K562 (cell line): ENCODE data around the gene ALG9. TPM values are rescaled to one million over a fixed set of nuclear protein-coding genes. Genes with fewer than 3 reads are reported as not detected.

Experiments used
- ATAC-seq: fragments of 200-7000 bp; cut with Tn5 transposase; 3 replicates; pipeline ENCODE4 v1.9.1; 2020; ENCODE audit warnings: moderate library complexity
- BruUV-seq: library from RNA; stranded (reverse); fragments of 400-500 nt; replicated peaks from 2 replicates; lab custom pipeline; 2021; lab: Mats Ljungman, UMichigan
- CTCF ChIA-PET: fragments of 300-600 bp; formaldehyde crosslinking; extraction: SDS; loops from one replicate; lab custom pipeline; 2021; ENCODE audit warnings: low intra/inter-chr PET ratio; lab: Yijun Ruan, JAX
- POLR2A ChIA-PET: fragments of 300-600, 350-650 bp; sonication (Branson Sonifier 250); formaldehyde crosslinking; extraction: SDS; loops from one replicate; lab custom pipeline; 2021; ENCODE audit warnings: antibody characterized with exemption, inconsistent platforms; lab: Yijun Ruan, JAX
- DNase-seq, 4 experiments: peaks; one replicate each; pipeline versions ENCODE4 v3.0.0 to v3.0.0-alpha.2; 2011 to 2018; ENCODE audit warnings: low spot score in 3 of 4, mixed read lengths in 3 of 4; ENCODE audit errors: extremely low read depth in 1 of 4
- FAIRE-seq: peaks from 2 replicates; lab custom pipeline; 2011; peaks lifted over from hg19 to GRCh38; lab: Jason Lieb, UNC
- H2AFZ ChIP-seq: 2 replicates; pipeline ENCODE4 v1.6.0; 2011; ENCODE audit warnings: low read depth, low read length, control low read depth, inconsistent platforms
- H3K27ac ChIP-seq: fragments of 200-600 bp; 3 replicates; pipeline ENCODE4 v1.8.0; 2011; ENCODE audit warnings: low read depth, mild to moderate bottlenecking, control low read depth, inconsistent platforms, low read length, moderate library complexity, mixed read lengths; ENCODE audit errors: extremely low read depth
- H3K27me3 ChIP-seq, 2 experiments: fragments of 300-600 bp in 1 of 2; 2 replicates in 1 of 2; 3 replicates in 1 of 2; pipeline versions ENCODE4 v1.6.0 to v1.8.0; 2011; ENCODE audit warnings: inconsistent platforms in 2 of 2, low read length in 2 of 2, mild to moderate bottlenecking in 1 of 2, mixed read lengths in 1 of 2, moderate library complexity in 1 of 2; ENCODE audit not compliant: control insufficient read depth in 2 of 2, insufficient read depth in 2 of 2
- H3K36me3 ChIP-seq: fragments of 300-600 bp; 3 replicates; pipeline ENCODE4 v1.8.0; 2011; ENCODE audit warnings: mild to moderate bottlenecking, low read length, inconsistent platforms; ENCODE audit not compliant: control insufficient read depth, insufficient read depth
- H3K4me1 ChIP-seq, 2 experiments: fragments of 200-600 bp in 1 of 2; replicated peaks in 1 of 2; 2 replicates in 1 of 2; 3 replicates in 1 of 2; pipeline versions ENCODE4 v1.5.1 to v1.8.0; 2011; ENCODE audit warnings: inconsistent platforms in 2 of 2, low read length in 2 of 2, mild to moderate bottlenecking in 1 of 2, mixed read lengths in 1 of 2, moderate library complexity in 1 of 2; ENCODE audit not compliant: control insufficient read depth in 2 of 2, insufficient read depth in 2 of 2
- H3K4me2 ChIP-seq: 2 replicates; pipeline ENCODE4 v1.6.1; 2011; ENCODE audit warnings: low read length, control low read depth, inconsistent platforms, mixed read lengths; ENCODE audit not compliant: insufficient read depth
- H3K4me3 ChIP-seq: fragments of 200-600 bp; sonication (generic), shearing (Covaris generic); 2 replicates; pipeline ENCODE4 v1.5.1; 2016; ENCODE audit warnings: control low read depth, inconsistent platforms
- H3K79me2 ChIP-seq: fragments of 200-600 bp; 3 replicates; pipeline ENCODE4 v1.8.0; 2011; ENCODE audit warnings: low read length, inconsistent platforms; ENCODE audit not compliant: control insufficient read depth, insufficient read depth
- H3K9ac ChIP-seq, 2 experiments: 2 replicates each; pipeline versions ENCODE4 v1.6.0 to v1.6.1; 2011; ENCODE audit warnings: low read depth in 2 of 2, low read length in 2 of 2, control low read depth in 1 of 2, inconsistent platforms in 1 of 2, mild to moderate bottlenecking in 1 of 2, mixed read lengths in 1 of 2; ENCODE audit not compliant: insufficient read depth in 1 of 2
- H3K9me1 ChIP-seq: one replicate; pipeline ENCODE4 v1.6.0; 2011; ENCODE audit warnings: inconsistent platforms, mild to moderate bottlenecking, low read length, moderate library complexity; ENCODE audit not compliant: control insufficient read depth, insufficient read depth
- H3K9me3 ChIP-seq: replicated peaks from 2 replicates; pipeline ENCODE4 v1.5.1; 2011; ENCODE audit warnings: low read depth, low read length, inconsistent platforms; ENCODE audit not compliant: control insufficient read depth, insufficient read depth
- H4K20me1 ChIP-seq: replicated peaks from 2 replicates; pipeline ENCODE4 v1.6.1; 2011; ENCODE audit warnings: low read length, inconsistent platforms, mixed read lengths; ENCODE audit not compliant: control insufficient read depth, insufficient read depth
- AFF4 ChIP-seq: sonication (generic); formaldehyde crosslinking; IDR thresholded peaks from 2 replicates; pipeline ENCODE4 v1.8.0; 2023; ENCODE audit warnings: mild to moderate bottlenecking, missing genetic modification reagents
- CUX1 ChIP-seq: fragments of 200-800 bp; sonication (Bioruptor generic); IDR thresholded peaks from 2 replicates; pipeline ENCODE4 v1.6.1; 2016; ENCODE audit warnings: missing genetic modification characterization, missing compliant biosample characterization
- FOXA3 ChIP-seq, 2 experiments: fragments of 450-650 bp in 1 of 2; sonication (generic) in 1 of 2; formaldehyde crosslinking; IDR thresholded peaks in 1 of 2; conservative IDR thresholded peaks in 1 of 2; 2 replicates each; pipeline versions ENCODE4 v1.4.0 to v1.8.0; 2020 to 2022; ENCODE audit warnings: mild to moderate bottlenecking in 2 of 2, missing genetic modification reagents in 1 of 2
- IRF1 ChIP-seq: sonication (generic); formaldehyde crosslinking; IDR thresholded peaks from 2 replicates; pipeline ENCODE4 v1.8.0; 2022; ENCODE audit warnings: missing genetic modification reagents, mild to moderate bottlenecking, borderline replicate concordance
- IRF9 ChIP-seq: fragments of 450-650 bp; IDR thresholded peaks from 2 replicates; pipeline ENCODE4 v1.6.1; 2016; ENCODE audit warnings: missing biosample characterization, missing genetic modification characterization
- PHF20 ChIP-seq: fragments of 450-650 bp; IDR thresholded peaks from 2 replicates; pipeline ENCODE4 v1.6.1; 2018; ENCODE audit not compliant: partially characterized antibody
- SIX5 ChIP-seq, 2 experiments: IDR thresholded peaks; 2 replicates each; pipeline ENCODE4 v1.6.1; 2011; ENCODE audit warnings: low read length in 2 of 2, borderline replicate concordance in 1 of 2, low read depth in 1 of 2, mild to moderate bottlenecking in 1 of 2, moderate library complexity in 1 of 2; ENCODE audit not compliant: insufficient read depth in 1 of 2
- TFAP4 ChIP-seq: sonication (generic); formaldehyde crosslinking; IDR thresholded peaks from 2 replicates; pipeline ENCODE4 v1.8.0; 2022; ENCODE audit warnings: missing genetic modification reagents, mild to moderate bottlenecking, moderate library complexity, borderline replicate concordance
- WGBS: fragments of 100-300 bp; shearing (Covaris generic); methylation state at CpG from one replicate; pipeline ENCODE4 v1.1.6; 2016; ENCODE audit warnings: low coverage, mixed read lengths; ENCODE audit not compliant: insufficient coverage; ENCODE audit errors: missing lambda C conversion rate; 5-methylcytosine and 5-hydroxymethylcytosine counted together
- in situ Hi-C: fragments of 300-500 bp; cut with MboI; formaldehyde crosslinking; loops from 4 replicates; pipeline ENCODE4 v1.15.0; 2018; ENCODE audit warnings: inconsistent platforms, mixed read lengths
- intact Hi-C: fragments of 100-400 bp; cut with micrococcal nuclease; formaldehyde crosslinking; loops from 2 replicates; pipeline ENCODE4 v1.14.2; 2022
- polyA plus RNA-seq, 8 experiments: library from polyadenylated mRNA; depleted of rRNA in 4 of 8; stranded (reverse) in 5 of 8; unstranded in 3 of 8; fragments of >200 nt; fragmentation: Nextera tagmentation in 2 of 8; fragmentation: Illumina TruSeq in 1 of 8; extraction: Ambion mirVana in 2 of 8; extraction: Trizol in 1 of 8; gene quantifications; 2 replicates each; pipeline versions ENCODE4 v1.2.1 to v1.2.3, GENCODE V29; 2011 to 2014; ENCODE audit warnings: inconsistent platforms in 1 of 8, missing spikeins in 1 of 8
- total RNA-seq, 7 experiments: library from RNA; depleted of rRNA in 6 of 7; stranded (reverse); fragments of >200 nt in 6 of 7; fragmentation: Illumina TruSeq in 2 of 7; extraction: Trizol in 2 of 7; gene quantifications; 2 replicates each; pipeline versions ENCODE4 v1.2.1 to v1.2.3, GENCODE V29; 2011 to 2021; ENCODE audit warnings: low replicate concordance in 1 of 7

Gene ALG9
- total and polyA plus RNA-seq, 9 of the 15 experiments (the other 6 are each of a cell fraction or from before 2014, with no cell fraction given) = 11.5 to 40.5 (median 24.9) TPM

- H3K4me1 ChIP-seq = peaks cover 0 to 3% of the 10 kb centered on the region in 2 experiments; a peak in 2 of 5 replicates
- peaks cover 27% of the 10 kb centered on the region; the same call in 2 of the 3 replicates for H3K36me3 ChIP-seq
- H3K9me3 ChIP-seq = no peaks in the 10 kb centered on the region
- no peak overlapping the region for H3K9ac ChIP-seq
- H3K27ac ChIP-seq = no peak overlapping the region
- H3K4me2 ChIP-seq = no peak overlapping the region
- CTCF ChIA-PET = no interaction called here
- POLR2A ChIA-PET = no interaction called here
- H3K9me1 ChIP-seq = no peaks in the 10 kb centered on the region
- no peaks in the 10 kb centered on the region for H3K27me3 ChIP-seq
- intact Hi-C loops (no loop called here), in situ Hi-C loops (no loop called here)
- 45% methylated on average over 1 of the region's 1 CpG for WGBS
- no peak for DNase-seq
- H3K4me3 ChIP-seq = no peak overlapping the region
- H2AFZ ChIP-seq = no peak overlapping the region
- ATAC-seq = no peak
- H4K20me1 ChIP-seq = no peaks in the 10 kb centered on the region
- no peaks in the 10 kb centered on the region for H3K79me2 ChIP-seq
- no peak for FAIRE-seq
- BruUV-seq = no TSS peak
- TF ChIP-seq IRF1 (no peak), IRF9 (tag) (no peak), AFF4 (no peak), CUX1 (CRISPR knock-in tag) (no peak), SIX5 (IDR thresholded peaks at IDR 0.05; ENCODE audit: borderline replicate concordance in 1 of 2, insufficient read depth in 1 of 2, low read depth in 1 of 2, low read length in 2 of 2) (no peak), PHF20 (no peak), FOXA3 (CRISPR knock-in tag; conservative IDR thresholded peaks at IDR 0.05 in 1 of 2, IDR thresholded peaks at IDR 0.05 in 1 of 2) (no peak), TFAP4 (no peak)
Measured at GRCh38 chr11:111836721-111837120, 34.7 kb downstream of the ALG9 start.
